Skeletal muscle satellite cell (primary cell): ENCODE data around the gene HYI.

Experiments used
- H3K27me3 ChIP-seq: 2 replicates; pipeline ENCODE4 v1.7.0; 2013; ENCODE audit warnings: low read length; ENCODE audit not compliant: control insufficient read depth, insufficient read depth
- H3K36me3 ChIP-seq: 2 replicates; pipeline ENCODE4 v1.7.0; 2013; ENCODE audit warnings: mild to moderate bottlenecking, control low read depth, low read length; ENCODE audit not compliant: insufficient read depth
- H3K4me1 ChIP-seq: 2 replicates; pipeline ENCODE4 v1.7.0; 2013; ENCODE audit warnings: low read length; ENCODE audit not compliant: control insufficient read depth, insufficient read depth
- H3K4me2 ChIP-seq: 2 replicates; pipeline ENCODE4 v1.7.0; 2013; ENCODE audit warnings: mild to moderate bottlenecking, low read length
- H3K4me3 ChIP-seq: 2 replicates; pipeline ENCODE4 v1.7.0; 2013; ENCODE audit warnings: low read length
- H3K9ac ChIP-seq: 2 replicates; pipeline ENCODE4 v1.7.0; 2013; ENCODE audit warnings: mild to moderate bottlenecking, low read depth, low read length, moderate library complexity
- H3K9me3 ChIP-seq: replicated peaks from 2 replicates; pipeline ENCODE4 v1.7.0; 2013; ENCODE audit warnings: mild to moderate bottlenecking, control low read depth, low read length

HYI gene

DNA sequence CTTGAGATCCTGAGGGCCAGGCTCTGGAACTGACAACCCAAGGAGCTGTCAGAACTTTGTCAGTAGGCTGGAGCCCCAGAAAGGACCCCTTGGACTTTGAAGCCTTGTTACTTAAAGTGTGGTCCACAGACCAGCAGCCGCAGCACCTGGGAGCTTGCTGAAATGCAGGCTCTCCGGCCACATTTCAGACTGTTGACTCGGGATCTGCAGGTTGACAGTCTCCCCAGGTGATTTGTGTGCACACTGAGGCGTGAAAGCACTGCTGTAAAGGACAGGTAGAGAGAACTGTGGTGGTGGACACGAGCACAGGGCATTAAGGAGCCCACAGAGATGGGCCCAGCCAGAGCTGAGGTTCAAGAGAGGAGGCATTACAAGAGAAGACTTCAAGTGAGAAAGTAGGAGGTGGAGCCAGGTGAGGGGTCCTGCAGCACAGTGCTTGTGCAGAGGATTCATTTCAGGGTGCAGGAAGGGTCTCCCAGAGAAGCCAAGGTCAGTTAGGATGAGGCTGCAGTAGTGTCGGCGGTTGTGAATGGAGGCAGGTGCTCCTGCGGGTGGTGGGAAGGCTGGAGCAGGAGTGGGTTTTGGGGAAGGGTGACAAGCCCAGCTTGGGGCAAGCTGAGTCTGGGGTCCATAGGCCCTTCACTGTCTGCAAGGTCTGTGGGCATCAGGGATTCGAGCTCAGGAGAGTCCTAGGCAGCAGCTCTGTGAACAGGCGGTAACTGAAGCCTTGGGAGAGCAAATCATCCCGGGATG is 4.6 kb downstream of the HYI start:
- no peak overlapping the region for H3K4me3 ChIP-seq
- H3K9me3 ChIP-seq: no peaks in the 10 kb centered on the region
- H3K4me2 ChIP-seq: no peak overlapping the region
- H3K27me3 ChIP-seq: no peaks in the 10 kb centered on the region
- H3K9ac ChIP-seq: no peak overlapping the region
- H3K36me3 ChIP-seq: peaks cover 75% of the 10 kb centered on the region
- peaks cover 15% of the 10 kb centered on the region for H3K4me1 ChIP-seq

DNA sequence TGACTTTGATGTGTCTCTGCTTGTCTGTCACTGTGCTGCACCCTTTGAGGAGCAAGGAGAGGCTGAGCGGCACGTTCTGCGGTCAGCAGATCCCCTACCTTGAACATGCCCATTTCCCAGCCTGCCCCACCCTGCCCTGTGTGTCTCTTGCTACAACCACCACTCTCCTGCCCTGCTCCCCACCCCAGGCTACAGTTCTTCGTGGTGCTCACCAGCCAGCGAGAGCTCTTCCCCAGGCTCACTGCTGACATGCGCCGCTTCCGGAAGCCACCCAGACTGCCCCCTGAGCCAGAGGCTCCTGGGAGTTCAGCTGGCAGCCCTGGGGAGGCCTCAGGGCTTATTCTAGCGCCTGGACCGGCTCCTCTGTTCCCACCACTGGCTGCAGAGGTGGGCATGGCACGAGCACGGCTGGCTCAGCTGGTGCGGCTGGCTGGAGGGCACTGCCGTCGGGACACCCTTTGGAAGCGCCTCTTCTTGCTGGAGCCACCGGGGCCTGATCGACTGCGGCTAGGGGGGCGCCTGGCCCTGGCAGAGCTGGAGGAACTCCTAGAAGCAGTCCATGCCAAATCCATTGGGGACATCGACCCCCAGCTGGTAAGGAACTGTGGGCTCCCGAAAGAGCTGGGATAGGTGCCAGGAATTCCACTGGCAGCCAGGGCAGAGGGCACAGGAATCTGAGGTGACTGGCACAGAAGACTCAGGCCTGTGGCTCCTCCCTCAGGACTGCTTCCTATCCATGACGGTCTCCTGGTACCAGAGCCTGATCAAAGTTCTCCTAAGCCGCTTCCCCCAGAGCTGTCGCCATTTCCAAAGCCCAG is 5.6 kb downstream of the HYI start:
- Histone ChIP-seq H3K4me1 (peaks cover 10% of the 10 kb centered on the region), H3K9ac (no peak overlapping the region), H3K9me3 (no peaks in the 10 kb centered on the region), H3K36me3 (peaks cover 84% of the 10 kb centered on the region), H3K4me2 (no peak overlapping the region), H3K27me3 (no peaks in the 10 kb centered on the region), H3K4me3 (no peak overlapping the region)

DNA sequence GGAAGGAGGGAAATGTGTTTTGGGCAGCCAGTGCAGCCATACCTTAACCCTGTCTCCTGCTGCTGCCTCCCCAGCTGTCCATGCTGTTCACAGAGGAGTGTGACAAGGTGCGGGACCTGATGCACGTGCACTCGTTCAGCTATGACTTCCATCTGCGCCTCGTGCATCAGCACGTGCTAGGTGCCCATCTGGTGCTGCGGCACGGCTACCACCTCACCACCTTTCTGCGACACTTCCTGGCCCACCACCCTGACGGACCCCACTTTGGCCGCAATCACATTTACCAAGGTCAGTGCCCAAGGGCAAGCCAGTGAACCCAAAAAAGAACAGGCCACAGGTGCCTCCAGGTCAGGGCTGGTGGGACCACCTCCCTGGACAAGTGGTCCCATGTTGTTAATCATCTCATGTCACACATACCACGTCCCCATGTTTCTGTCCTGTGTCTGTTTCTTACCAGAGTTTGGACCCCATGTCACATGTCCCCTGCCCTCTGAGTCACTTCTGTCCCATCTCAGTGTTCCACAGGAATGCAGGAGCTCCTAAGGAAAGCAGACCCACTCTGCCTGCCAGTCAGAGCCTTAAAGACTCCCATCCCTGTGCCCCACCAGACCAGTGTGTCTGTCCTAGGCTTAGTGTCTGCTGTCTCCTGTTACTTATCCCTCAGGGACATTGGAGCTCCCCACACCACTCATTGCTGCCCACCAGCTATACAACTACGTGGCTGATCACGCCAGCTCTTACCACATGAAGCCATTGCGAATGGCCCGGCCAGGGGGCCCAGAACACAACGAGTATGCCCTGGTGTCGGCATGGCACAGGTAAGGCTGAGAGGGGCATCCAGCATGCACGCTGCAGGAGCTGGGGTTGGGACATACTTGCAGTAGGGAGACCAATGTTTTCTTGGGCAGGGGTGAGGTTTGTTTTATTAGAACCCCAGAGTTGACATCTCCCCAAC is 6.6 kb downstream of the HYI start:
- no peak overlapping the region for H3K9ac ChIP-seq
- peaks cover 92% of the 10 kb centered on the region for H3K36me3 ChIP-seq
- H3K9me3 ChIP-seq: no peaks in the 10 kb centered on the region
- peaks cover under 1% of the 10 kb centered on the region for H3K4me1 ChIP-seq
- H3K27me3 ChIP-seq: no peaks in the 10 kb centered on the region
- no peak overlapping the region for H3K4me2 ChIP-seq
- no peak overlapping the region for H3K4me3 ChIP-seq

DNA sequence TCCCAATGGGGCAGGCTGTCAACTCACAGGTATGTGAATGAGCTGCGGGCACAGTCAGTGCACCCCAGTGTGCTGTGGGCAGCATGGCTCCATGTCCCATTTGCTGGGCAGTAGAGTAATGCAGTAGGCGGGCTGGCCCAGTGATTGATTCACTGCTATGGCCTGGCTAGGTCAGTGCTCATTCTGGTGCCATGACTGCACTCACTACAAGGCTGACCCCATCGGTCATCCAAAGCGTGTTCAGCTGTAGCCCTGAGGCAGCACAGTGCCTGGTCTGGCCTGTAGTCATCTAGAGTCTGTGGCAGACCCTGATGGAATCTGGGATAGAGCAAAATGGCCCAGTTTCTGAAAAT is 7.4 kb downstream of the HYI start:
- no peak overlapping the region for H3K9ac ChIP-seq
- no peaks in the 10 kb centered on the region for H3K9me3 ChIP-seq
- no peaks in the 10 kb centered on the region for H3K27me3 ChIP-seq
- no peak overlapping the region for H3K4me2 ChIP-seq
- no peaks in the 10 kb centered on the region for H3K4me1 ChIP-seq
- no peak overlapping the region for H3K4me3 ChIP-seq
- H3K36me3 ChIP-seq: peaks cover 90% of the 10 kb centered on the region

DNA sequence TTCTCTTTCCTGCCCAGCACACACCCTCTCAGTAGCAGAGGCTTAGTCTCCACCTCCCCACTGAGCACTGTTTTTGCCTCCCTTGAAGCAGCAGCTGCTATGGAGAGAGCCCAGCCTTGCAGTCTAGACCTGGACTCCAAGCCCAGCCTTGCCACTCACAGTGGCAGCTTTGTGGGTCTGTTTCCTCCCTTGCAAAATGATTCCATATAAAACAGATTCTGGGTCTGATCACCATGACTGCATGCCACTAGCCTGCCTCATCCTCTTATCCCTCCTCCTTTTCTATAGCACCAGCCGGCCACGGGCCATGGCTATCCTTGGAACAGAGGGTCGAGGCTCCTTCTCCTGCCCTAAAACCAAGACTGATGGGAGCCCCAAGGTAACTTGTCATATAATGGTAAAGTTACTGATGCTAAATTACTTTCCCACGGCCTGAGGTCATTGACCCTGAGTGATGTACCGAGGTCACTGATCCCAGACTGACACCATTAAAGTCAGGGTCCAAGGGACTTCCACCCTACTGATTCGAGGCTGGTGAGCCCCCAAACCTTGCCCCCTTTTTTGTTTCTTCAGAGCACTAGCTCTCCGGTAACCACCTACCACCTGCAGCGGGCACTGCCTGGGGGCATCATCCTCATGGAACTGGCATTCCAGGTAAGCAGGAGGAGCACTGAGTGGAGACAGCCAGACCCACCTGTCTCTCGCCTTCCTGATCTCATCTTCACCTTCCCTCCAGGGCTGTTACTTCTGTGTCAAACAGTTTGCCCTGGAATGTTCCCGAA is 7.9 kb downstream of the HYI start:
- Histone ChIP-seq H3K9ac (no peak overlapping the region), H3K36me3 (peaks cover 89% of the 10 kb centered on the region), H3K9me3 (no peaks in the 10 kb centered on the region), H3K4me1 (no peaks in the 10 kb centered on the region), H3K27me3 (no peaks in the 10 kb centered on the region), H3K4me3 (no peak overlapping the region), H3K4me2 (no peak overlapping the region)

DNA sequence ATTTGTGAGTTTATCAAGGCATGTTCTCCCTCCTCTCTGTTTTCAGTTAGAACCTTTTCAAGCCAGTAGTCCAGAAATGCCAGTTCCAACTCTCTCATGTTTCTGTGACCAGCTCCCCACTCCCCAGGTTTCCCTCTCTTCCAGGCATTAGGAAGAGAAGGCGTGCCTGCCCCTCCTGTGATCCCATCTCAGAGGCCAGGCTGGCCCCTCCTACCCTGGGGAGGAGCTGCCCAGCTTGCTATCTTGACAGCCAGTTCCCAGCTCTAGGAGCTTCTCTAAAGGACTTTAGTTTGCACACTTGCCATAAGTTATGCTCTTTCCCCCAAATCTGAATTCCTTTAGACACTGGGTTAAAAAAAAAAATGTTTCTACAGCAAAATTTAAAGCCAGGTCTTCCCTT is 8.9 kb downstream of the HYI start:
- Histone ChIP-seq H3K27me3 (no peaks in the 10 kb centered on the region), H3K9me3 (no peaks in the 10 kb centered on the region), H3K4me2 (no peak overlapping the region), H3K36me3 (peaks cover 88% of the 10 kb centered on the region), H3K4me3 (no peak overlapping the region), H3K4me1 (no peaks in the 10 kb centered on the region), H3K9ac (no peak overlapping the region)

DNA sequence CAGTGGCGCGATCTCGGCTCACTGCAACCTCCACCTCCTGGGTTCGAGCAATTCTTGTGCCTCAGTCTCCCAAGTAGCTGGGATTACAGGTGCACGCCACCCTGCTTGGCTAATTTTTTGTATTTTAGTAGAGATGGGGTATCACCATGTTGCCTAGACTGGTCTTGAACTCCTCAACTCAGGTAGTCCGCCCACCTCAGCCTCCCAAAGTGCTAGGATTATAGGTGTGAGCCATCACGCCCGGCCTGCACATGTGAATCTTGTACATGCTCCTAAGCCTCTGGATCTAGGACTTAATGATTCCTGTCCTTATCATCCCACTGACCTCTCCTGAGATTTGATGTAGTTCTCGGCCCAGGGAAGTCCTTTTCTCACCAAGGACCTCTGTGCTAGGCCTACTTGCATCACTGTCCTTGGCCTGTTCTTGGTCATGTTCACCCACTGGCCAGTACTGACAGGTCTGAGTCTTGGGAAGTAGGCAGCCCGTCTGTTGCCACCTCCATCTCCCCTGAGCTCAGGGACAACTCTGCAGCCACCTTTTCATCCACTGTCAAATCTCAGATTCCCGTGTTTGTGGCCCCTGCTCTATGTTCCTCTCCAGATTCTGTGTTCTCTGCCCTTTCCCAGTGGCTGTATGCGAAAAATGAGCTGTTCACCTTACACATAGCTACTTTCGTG is 9.4 kb downstream of the HYI start:
- no peaks in the 10 kb centered on the region for H3K27me3 ChIP-seq
- H3K4me3 ChIP-seq: no peak overlapping the region
- no peaks in the 10 kb centered on the region for H3K9me3 ChIP-seq
- no peaks in the 10 kb centered on the region for H3K4me1 ChIP-seq
- no peak overlapping the region for H3K9ac ChIP-seq
- no peak overlapping the region for H3K4me2 ChIP-seq
- peaks cover 86% of the 10 kb centered on the region for H3K36me3 ChIP-seq

DNA sequence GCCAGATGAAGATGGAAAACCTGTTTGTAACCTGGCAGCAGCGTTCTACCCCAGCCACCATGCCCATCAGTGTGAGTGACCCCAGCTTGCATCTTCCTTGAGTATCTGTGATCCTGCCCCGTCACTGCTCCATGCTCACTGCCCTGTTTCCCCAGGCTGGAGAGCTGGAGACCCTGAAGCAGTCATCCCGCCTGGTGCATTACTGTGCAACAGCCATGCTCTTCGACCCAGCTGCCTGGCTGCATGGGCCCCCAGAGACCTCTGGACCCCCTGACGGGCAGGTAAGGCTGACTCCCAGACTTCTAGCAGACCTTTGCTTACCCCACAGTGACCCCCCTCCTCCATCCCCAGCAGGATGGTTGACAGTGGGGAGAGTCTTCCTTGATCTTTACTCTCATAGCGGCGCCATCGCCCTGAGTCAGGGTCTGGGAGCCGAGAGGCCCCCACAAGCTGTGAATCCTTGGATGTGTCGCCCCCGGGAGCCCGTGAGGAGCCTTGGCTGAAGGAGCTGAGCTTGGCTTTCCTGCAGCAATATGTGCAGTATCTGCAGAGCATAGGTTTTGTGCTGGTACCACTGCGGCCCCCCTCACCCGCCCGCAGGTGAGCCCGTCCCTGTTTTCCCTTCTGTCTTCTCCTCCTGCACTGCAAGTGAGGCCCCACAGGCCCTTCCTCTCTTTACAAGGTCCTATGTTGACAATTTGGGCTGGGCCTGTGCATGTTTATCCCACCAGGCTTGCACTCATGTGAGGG is 10.4 kb downstream of the HYI start:
- H3K4me3 ChIP-seq: no peak overlapping the region
- no peaks in the 10 kb centered on the region for H3K27me3 ChIP-seq
- H3K9me3 ChIP-seq: no peaks in the 10 kb centered on the region
- no peak overlapping the region for H3K9ac ChIP-seq
- no peak overlapping the region for H3K4me2 ChIP-seq
- peaks cover 86% of the 10 kb centered on the region for H3K36me3 ChIP-seq
- H3K4me1 ChIP-seq: no peaks in the 10 kb centered on the region

DNA sequence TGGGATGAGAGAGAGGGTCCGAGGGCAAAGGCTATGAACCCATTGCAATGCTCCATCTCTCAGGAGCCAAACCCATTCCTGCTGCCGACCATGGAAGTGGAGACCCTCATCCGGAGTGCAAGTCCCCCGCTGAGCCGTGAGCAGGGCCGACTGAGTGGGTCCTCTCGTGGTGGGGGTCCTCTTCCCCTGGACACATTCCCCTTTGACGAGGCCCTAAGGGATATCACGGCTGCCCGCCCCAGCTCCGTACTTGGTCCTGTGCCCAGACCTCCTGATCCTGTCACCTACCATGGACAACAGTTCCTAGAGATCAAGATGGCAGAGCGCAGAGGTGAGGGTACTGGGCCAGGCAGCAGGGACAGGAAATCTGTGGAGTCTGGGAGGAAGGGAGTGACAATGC is 11.0 kb downstream of the HYI start:
- no peaks in the 10 kb centered on the region for H3K4me1 ChIP-seq
- H3K36me3 ChIP-seq: peaks cover 80% of the 10 kb centered on the region
- no peak overlapping the region for H3K4me2 ChIP-seq
- H3K27me3 ChIP-seq: no peaks in the 10 kb centered on the region
- no peak overlapping the region for H3K9ac ChIP-seq
- no peak overlapping the region for H3K4me3 ChIP-seq
- no peaks in the 10 kb centered on the region for H3K9me3 ChIP-seq
